Neuronal stem cell (in vitro differentiated cells): ENCODE results near the gene TIAM2.
A peak's percentile ranks its signal among the peaks of the same experiment; 100 is the strongest.

ENCODE experiments used
- DNase-seq: peaks from one replicate; pipeline ENCODE4 v3.0.0-alpha.2; 2013; ENCODE audit warnings: low spot score
- H2AFZ ChIP-seq: one replicate; pipeline ENCODE4 v1.6.1; 2013; ENCODE audit warnings: mild to moderate bottlenecking, low read length, inconsistent platforms
- H2AK5ac ChIP-seq: 2 replicates; pipeline ENCODE4 v1.6.1; 2013; ENCODE audit warnings: low read depth, mild to moderate bottlenecking, inconsistent platforms, low read length, moderate library complexity, mixed read lengths
- H2BK120ac ChIP-seq: 2 replicates; pipeline ENCODE4 v1.6.1; 2013; ENCODE audit warnings: low read depth, mild to moderate bottlenecking, inconsistent platforms, low read length, moderate library complexity, mixed read lengths
- H2BK12ac ChIP-seq: one replicate; pipeline ENCODE4 v1.6.1; 2013; ENCODE audit warnings: low read length, inconsistent platforms
- H2BK15ac ChIP-seq: 2 replicates; pipeline ENCODE4 v1.6.1; 2013; ENCODE audit warnings: mild to moderate bottlenecking, low read length, inconsistent platforms, mixed read lengths
- H2BK5ac ChIP-seq: one replicate; pipeline ENCODE4 v1.6.1; 2013; ENCODE audit warnings: inconsistent platforms, mild to moderate bottlenecking, low read length, moderate library complexity
- H3K14ac ChIP-seq: one replicate; pipeline ENCODE4 v1.6.1; 2013; ENCODE audit warnings: low read length, inconsistent platforms
- H3K18ac ChIP-seq: 2 replicates; pipeline ENCODE4 v1.6.1; 2013; ENCODE audit warnings: low read length, inconsistent platforms
- H3K23ac ChIP-seq: 2 replicates; pipeline ENCODE4 v1.6.1; 2013; ENCODE audit warnings: low read depth, mild to moderate bottlenecking, mixed read lengths, low read length, inconsistent platforms; ENCODE audit not compliant: poor library complexity
- H3K27ac ChIP-seq: replicated peaks from 3 replicates; pipeline ENCODE4 v1.5.1; 2013; ENCODE audit warnings: low read length, inconsistent platforms
- H3K27me3 ChIP-seq, 3 experiments: 2 replicates each; pipeline ENCODE4 v1.6.1; 2013; ENCODE audit warnings: low read length in 3 of 3, mild to moderate bottlenecking in 2 of 3, inconsistent platforms in 1 of 3, low read depth in 1 of 3, mixed read lengths in 1 of 3, moderate library complexity in 1 of 3; ENCODE audit not compliant: control insufficient read depth in 3 of 3, insufficient read depth in 3 of 3
- H3K36me3 ChIP-seq, 2 donors: replicated peaks in 1 of 2; 2 replicates each; pipeline ENCODE4 v1.6.1; 2013; ENCODE audit warnings: low read length in 2 of 2; ENCODE audit not compliant: control insufficient read depth in 2 of 2, insufficient read depth in 2 of 2
- H3K4ac ChIP-seq: 2 replicates; pipeline ENCODE4 v1.6.1; 2013; ENCODE audit warnings: inconsistent platforms, mild to moderate bottlenecking, low read length, moderate library complexity
- H3K4me1 ChIP-seq, 2 donors: 1 replicate in 1 of 2; 2 replicates in 1 of 2; pipeline ENCODE4 v1.6.1; 2013; ENCODE audit warnings: low read length in 2 of 2, low read depth in 1 of 2; ENCODE audit not compliant: control insufficient read depth in 2 of 2, insufficient read depth in 1 of 2
- H3K4me2 ChIP-seq: one replicate; pipeline ENCODE4 v1.6.1; 2013; ENCODE audit warnings: mild to moderate bottlenecking, low read length, inconsistent platforms; ENCODE audit not compliant: insufficient read depth, poor library complexity, severe bottlenecking
- H3K4me3 ChIP-seq, 2 donors: 2 replicates each; pipeline ENCODE4 v1.5.1; 2013; ENCODE audit warnings: low read length in 2 of 2, mild to moderate bottlenecking in 2 of 2, inconsistent platforms in 1 of 2, moderate library complexity in 1 of 2
- H3K79me1 ChIP-seq: one replicate; pipeline ENCODE4 v1.6.1; 2013; ENCODE audit warnings: low read depth, mild to moderate bottlenecking, inconsistent platforms, low read length, moderate library complexity
- H3K9ac ChIP-seq: one replicate; pipeline ENCODE4 v1.6.1; 2013; ENCODE audit warnings: mild to moderate bottlenecking, low read depth, low read length, inconsistent platforms; ENCODE audit not compliant: poor library complexity
- H3K9me3 ChIP-seq, 2 donors: replicated peaks in 1 of 2; 2 replicates each; pipeline versions ENCODE3 to v1.6.1; 2013; ENCODE audit warnings: low read length in 2 of 2, mild to moderate bottlenecking in 2 of 2, inconsistent platforms in 1 of 2, low read depth in 1 of 2, mixed read lengths in 1 of 2, moderate library complexity in 1 of 2; ENCODE audit not compliant: control insufficient read depth in 2 of 2, insufficient read depth in 1 of 2
- H4K8ac ChIP-seq: one replicate; pipeline ENCODE4 v1.6.1; 2013; ENCODE audit warnings: low read depth, mild to moderate bottlenecking, inconsistent platforms, low read length, moderate library complexity
- H4K91ac ChIP-seq: one replicate; pipeline ENCODE4 v1.6.1; 2013; ENCODE audit warnings: low read length, low read depth, mild to moderate bottlenecking, inconsistent platforms; ENCODE audit not compliant: poor library complexity
- WGBS, 2 donors: extraction: QIAGEN DNeasy Blood & Tissue Kit; methylation state at CpG; one replicate each; pipeline ENCODE4 v1.1.7; 2013; ENCODE audit warnings: missing lambda C conversion rate in 2 of 2, mixed read lengths in 1 of 2; ENCODE audit not compliant: insufficient read length in 2 of 2, insufficient replicate concordance in 1 of 2; ENCODE audit errors: extremely low coverage in 2 of 2; 5-methylcytosine and 5-hydroxymethylcytosine counted together

Gene TIAM2

GRCh38 chr6:154974485-154975149 is 20.5 kb upstream of the TIAM2 start:
- no peak overlapping the region for H3K14ac ChIP-seq
- no peaks in the 10 kb centered on the region for H3K27me3 ChIP-seq
- no peaks in the 10 kb centered on the region for H3K36me3 ChIP-seq
- H3K4me2 ChIP-seq, result no peak overlapping the region
- no peak overlapping the region for H3K9ac ChIP-seq
- no peak overlapping the region for H4K91ac ChIP-seq
- no peak overlapping the region for H2BK15ac ChIP-seq
- H3K23ac ChIP-seq, result no peak overlapping the region
- H2BK12ac ChIP-seq, result no peak overlapping the region
- no peak overlapping the region for H2BK5ac ChIP-seq
- H3K18ac ChIP-seq, result no peak overlapping the region
- H3K4me3 ChIP-seq, result no peak overlapping the region
- no peaks in the 10 kb centered on the region for H3K4me1 ChIP-seq
- no peak overlapping the region for H2BK120ac ChIP-seq
- no peak for DNase-seq
- H2AK5ac ChIP-seq, result no peak overlapping the region
- no peaks in the 10 kb centered on the region for H3K79me1 ChIP-seq
- WGBS, 2 donors, result no CpG with 5 or more reads among the region's 11 CpGs
- no peaks in the 10 kb centered on the region for H3K9me3 ChIP-seq
- no peak overlapping the region for H2AFZ ChIP-seq
- no peak overlapping the region for H3K4ac ChIP-seq
- no peak overlapping the region for H3K27ac ChIP-seq
- H4K8ac ChIP-seq, result no peak overlapping the region

- no peak overlapping the region for H2AFZ ChIP-seq
- H3K4me2 ChIP-seq, result no peak overlapping the region
- H2AK5ac ChIP-seq, result no peak overlapping the region
- H3K23ac ChIP-seq, result no peak overlapping the region
- no peak overlapping the region for H2BK5ac ChIP-seq
- H3K79me1 ChIP-seq, result no peaks in the 10 kb centered on the region
- H3K4ac ChIP-seq, result no peak overlapping the region
- no peaks in the 10 kb centered on the region for H3K36me3 ChIP-seq
- H3K27me3 ChIP-seq, result no peaks in the 10 kb centered on the region
- H4K91ac ChIP-seq, result no peak overlapping the region
- H2BK15ac ChIP-seq, result no peak overlapping the region
- DNase-seq, result no peak
- no peak overlapping the region for H3K9ac ChIP-seq
- no peak overlapping the region for H3K4me3 ChIP-seq
- no peak overlapping the region for H2BK120ac ChIP-seq
- no peak overlapping the region for H4K8ac ChIP-seq
- no peak overlapping the region for H3K14ac ChIP-seq
- H3K18ac ChIP-seq, result no peak overlapping the region
- no peaks in the 10 kb centered on the region for H3K9me3 ChIP-seq
- no peak overlapping the region for H2BK12ac ChIP-seq
- H3K4me1 ChIP-seq, result peaks cover 0 to 2% of the 10 kb centered on the region in 2 donors
- no peak overlapping the region for H3K27ac ChIP-seq
- no CpG with 5 or more reads among the region's 5 CpGs for WGBS, 2 donors
Observed at GRCh38 chr6:154977588-154977987, 17.5 kb upstream of the TIAM2 start.

DNA sequence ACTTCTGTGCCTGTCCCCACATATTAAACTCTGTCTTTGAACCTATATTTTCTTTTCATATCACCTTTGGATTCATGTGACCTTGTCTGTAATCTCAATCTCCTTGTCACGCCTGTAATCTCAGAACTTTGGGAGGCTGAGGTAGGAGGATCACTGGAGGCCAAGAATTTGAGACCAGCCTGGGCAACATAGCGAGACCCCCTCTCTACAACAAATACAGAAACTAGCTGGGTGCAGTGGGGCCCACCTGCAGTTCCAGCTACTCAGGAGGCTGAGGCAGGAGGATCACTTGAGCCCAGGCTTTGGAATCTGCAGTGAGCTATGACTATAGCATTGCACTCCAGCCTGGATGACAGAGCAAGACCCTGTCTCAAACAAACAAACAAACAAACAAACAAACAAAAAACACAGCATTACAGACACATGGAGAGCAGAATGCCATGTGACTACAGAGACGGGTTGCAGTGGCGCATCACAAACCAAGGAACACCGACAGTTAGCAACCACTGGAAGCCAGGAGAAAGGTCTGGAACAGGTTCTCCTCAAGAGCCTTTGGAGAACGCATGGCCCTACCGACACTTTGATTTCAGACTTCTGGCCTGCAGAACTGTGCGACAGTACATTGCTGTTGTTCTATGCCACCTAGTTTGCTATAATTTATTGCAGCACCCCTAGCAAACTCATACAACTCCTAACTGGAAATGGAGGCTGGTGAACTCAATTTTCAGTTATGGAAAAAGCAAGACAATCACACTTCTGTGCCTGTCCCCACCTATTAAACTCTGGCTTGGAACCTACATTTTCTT is 14.6 kb upstream of the TIAM2 start:
- Histone ChIP-seq H3K14ac (no peak overlapping the region), H3K4me2 (no peak overlapping the region), H4K91ac (no peak overlapping the region), H3K4me3 (no peak overlapping the region), H3K9ac (no peak overlapping the region), H3K23ac (no peak overlapping the region), H2BK15ac (no peak overlapping the region), H3K4ac (no peak overlapping the region), H2AFZ (no peak overlapping the region), H3K27me3 (no peaks in the 10 kb centered on the region), H4K8ac (no peak overlapping the region), H3K4me1 (peaks cover 0 to 2% of the 10 kb centered on the region in 2 donors), H3K36me3 (no peaks in the 10 kb centered on the region), H3K27ac (no peak overlapping the region), H3K18ac (no peak overlapping the region), H2AK5ac (no peak overlapping the region), H2BK120ac (no peak overlapping the region), H3K9me3 (no peaks in the 10 kb centered on the region), H2BK5ac (no peak overlapping the region), H3K79me1 (no peaks in the 10 kb centered on the region), H2BK12ac (no peak overlapping the region)
- no CpG with 5 or more reads among the region's 8 CpGs for WGBS, 2 donors
- no peak for DNase-seq

GRCh38 chr6:154981079-154981870 is 13.8 kb upstream of the TIAM2 start:
- H3K36me3 ChIP-seq, result no peaks in the 10 kb centered on the region
- WGBS, 2 donors, result no CpG with 5 or more reads among the region's 12 CpGs
- no peaks in the 10 kb centered on the region for H3K27me3 ChIP-seq
- no peaks in the 10 kb centered on the region for H3K9me3 ChIP-seq
- H2AFZ ChIP-seq, result peak overlapping the region; percentile 36
- no peak overlapping the region for H3K4me2 ChIP-seq
- no peak for DNase-seq
- H4K91ac ChIP-seq, result no peak overlapping the region
- H3K18ac ChIP-seq, result no peak overlapping the region
- no peaks in the 10 kb centered on the region for H3K79me1 ChIP-seq
- H2AK5ac ChIP-seq, result no peak overlapping the region
- no peak overlapping the region for H3K14ac ChIP-seq
- no peak overlapping the region for H2BK120ac ChIP-seq
- no peak overlapping the region for H2BK12ac ChIP-seq
- H3K27ac ChIP-seq, result no peak overlapping the region
- no peak overlapping the region for H2BK5ac ChIP-seq
- H3K23ac ChIP-seq, result no peak overlapping the region
- no peak overlapping the region for H3K4ac ChIP-seq
- H3K4me3 ChIP-seq, result no peak overlapping the region
- no peak overlapping the region for H4K8ac ChIP-seq
- no peak overlapping the region for H3K9ac ChIP-seq
- H3K4me1 ChIP-seq, result peaks cover 0 to 2% of the 10 kb centered on the region in 2 donors
- H2BK15ac ChIP-seq, result no peak overlapping the region
